CD4-positive, alpha-beta T cell treated with Interferon alpha-2 for 1 hour (primary cell): ENCODE data around the gene NR6A1.

Experiments
- DNase-seq, 2 donors: peaks; one replicate each; pipeline ENCODE4 v3.0.0-alpha.2; 2020 to 2022

Gene NR6A1

DNA sequence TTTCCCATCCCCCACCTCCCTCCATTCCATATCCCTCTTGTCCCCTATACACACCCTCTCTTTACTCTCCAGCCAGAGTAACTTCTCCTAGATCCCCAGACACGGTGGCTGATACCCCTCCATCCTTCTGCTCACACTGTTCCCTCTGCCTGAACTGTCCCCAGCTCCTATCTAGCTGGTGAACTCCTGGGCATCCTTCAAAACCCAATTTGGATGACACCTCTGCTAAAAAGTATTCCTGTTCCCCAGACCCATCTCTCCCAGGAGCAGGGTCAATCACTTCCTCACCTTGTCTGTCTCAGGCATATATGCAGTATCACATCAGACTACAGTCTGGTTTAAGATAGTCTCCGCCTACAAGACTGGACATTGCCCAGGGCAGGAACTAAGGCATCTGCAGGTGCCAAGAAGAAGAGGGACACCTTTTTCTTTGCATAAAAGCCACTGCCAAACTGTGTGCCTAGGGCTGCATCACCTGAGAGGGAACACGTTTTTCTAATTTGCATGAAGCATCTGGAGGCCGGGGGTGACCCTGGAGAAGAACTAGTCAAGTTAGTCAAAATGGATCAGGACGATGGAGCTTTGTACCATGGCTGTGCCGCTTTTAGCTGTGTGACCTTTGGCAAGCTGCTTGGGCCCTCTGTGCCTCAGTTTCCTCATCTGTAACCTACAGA is 291.0 kb downstream of the NR6A1 start:
- DNase-seq, result no peak

DNA sequence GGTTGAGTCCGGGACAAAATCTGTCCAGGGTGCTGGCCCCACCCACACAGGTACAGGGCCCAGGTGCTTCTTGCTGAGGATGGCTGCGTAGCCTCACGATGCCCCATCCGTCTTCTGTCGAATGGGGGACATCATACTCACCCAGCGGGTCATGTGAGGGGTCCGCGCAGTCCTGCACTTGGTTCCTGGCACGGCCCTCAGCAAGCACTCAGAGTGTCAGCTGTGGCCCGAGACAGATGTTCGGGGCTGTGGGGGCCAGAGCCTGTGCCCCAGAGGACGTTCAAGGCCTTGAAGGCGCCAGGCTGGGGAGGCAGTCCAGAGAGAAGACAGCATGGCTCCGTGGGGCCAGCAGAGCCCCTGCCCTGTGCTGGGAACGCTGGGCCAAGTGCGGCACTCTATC is 291.7 kb downstream of the NR6A1 start:
- no peak for DNase-seq

GRCh38 chr9:124478354-124478753 is 292.8 kb downstream of the NR6A1 start:
- no peak for DNase-seq

- no peak for DNase-seq
Measured at GRCh38 chr9:124477648-124478285, 293.3 kb downstream of the NR6A1 start.

GRCh38 chr9:124477211-124477647 is 293.9 kb downstream of the NR6A1 start:
- DNase-seq, result no peak

- DNase-seq, result no peak
Measured at GRCh38 chr9:124475868-124476690, 295.0 kb downstream of the NR6A1 start.

DNA sequence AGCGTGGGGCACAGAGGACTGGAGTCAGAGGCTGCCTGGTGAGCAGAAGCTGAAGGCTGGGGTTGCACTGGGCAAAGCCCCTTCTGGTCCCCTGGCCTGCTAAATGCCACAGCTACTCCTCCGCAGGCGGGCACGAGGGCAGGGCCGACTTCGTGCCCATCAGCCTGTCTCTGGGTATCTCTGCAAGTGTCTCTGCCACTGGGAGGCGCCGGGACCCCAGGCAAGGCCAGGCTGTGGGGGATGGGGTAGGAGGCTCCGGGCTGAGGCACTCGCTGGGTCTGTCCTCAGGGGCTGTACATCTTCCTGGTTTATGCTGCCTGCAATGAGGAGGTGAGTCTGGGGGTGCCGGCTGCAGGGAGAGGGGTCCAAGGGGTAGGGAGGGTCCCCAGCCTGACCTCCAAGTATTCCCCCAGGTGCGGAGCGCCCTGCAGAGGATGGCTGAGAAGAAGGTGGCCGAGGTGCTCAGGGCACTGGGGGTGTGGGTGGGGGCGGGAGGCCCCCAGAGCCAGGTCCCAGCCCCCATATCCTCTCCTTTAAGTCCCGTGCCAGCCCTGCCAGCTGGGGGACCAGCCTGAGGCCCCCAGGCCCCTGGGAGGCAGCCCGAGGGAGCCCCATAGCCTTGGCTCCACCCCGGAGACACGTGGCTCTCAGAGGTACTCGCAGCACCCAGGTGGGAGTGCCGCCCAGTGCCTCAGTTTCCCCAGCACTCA is 295.8 kb downstream of the NR6A1 start:
- no peak for DNase-seq

- DNase-seq, result no peak
Measured at GRCh38 chr9:124474151-124474550, 297.0 kb downstream of the NR6A1 start.

DNA sequence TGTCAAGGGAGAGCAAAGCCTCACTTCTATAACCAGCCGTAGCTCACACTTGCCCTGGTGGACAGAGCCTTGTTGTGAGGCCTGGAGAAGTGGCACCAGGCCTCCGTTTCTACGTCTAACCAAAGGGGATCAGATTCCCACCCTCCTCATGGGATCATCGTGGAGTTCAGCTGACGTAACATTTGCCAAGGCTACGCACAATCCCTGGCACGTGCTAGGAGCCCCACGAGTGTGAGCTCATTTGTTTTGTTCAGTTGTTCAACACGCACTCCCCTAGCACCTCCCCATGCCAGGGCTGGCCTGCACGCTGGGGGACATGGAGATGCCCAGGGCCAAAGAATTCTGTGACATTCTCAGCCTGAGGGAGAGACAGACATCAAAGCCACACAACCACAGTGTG is 297.8 kb downstream of the NR6A1 start:
- DNase-seq, result no peak

- DNase-seq, result no peak
Measured at GRCh38 chr9:124472770-124473169, 298.3 kb downstream of the NR6A1 start.

GRCh38 chr9:124471761-124472160 is 299.4 kb downstream of the NR6A1 start:
- DNase-seq, result no peak

GRCh38 chr9:124470726-124471125 is 300.4 kb downstream of the NR6A1 start:
- DNase-seq, result no peak

GRCh38 chr9:124470306-124470705 is 300.8 kb downstream of the NR6A1 start:
- no peak for DNase-seq

- DNase-seq, result no peak
Measured at GRCh38 chr9:124469011-124469832, 301.9 kb downstream of the NR6A1 start.

GRCh38 chr9:124468061-124468740 is 302.9 kb downstream of the NR6A1 start:
- DNase-seq, result no peak

DNA sequence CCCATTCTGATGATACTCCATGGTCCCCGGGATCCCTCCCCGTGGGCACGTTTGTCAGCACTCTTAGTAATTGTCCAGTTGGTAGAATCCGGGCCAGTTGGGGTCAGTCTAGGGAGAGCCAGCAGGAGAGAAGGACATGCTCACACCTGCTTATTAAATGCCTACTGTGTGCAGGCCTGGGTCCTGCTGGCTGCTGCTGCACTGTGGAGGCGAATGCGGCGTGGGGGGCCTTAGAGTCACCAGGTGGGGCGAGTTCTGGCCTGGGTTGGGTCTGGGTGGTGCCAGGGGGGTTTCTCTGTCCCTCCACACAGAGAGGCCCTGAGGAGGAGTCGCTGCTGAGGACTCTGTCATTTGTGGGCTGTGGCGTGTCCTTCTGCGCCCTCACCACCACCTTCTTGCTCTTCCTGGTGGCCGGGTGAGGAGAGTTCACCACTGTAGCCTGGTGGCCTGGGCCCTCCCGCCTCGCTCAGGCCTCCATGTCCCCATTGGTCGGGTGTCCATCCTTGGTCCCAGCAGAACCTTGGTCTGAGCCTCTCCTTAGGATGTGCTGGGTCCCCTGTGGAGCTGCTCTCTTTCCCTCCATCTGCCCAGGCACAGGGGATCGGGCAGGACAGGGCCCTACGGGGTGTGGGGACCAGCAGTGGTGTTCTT is 303.6 kb downstream of the NR6A1 start:
- DNase-seq, result no peak
